Esophagus squamous epithelium (tissue), 5 donors: ENCODE measurements around the gene CPXM2. TPM values are rescaled to one million over a fixed set of nuclear protein-coding genes. Genes with fewer than 3 reads are reported as not detected.

Source experiments
- DNase-seq: peaks from one replicate; lab custom pipeline; 2025; lab: John Stamatoyannopoulos, UW
- H3K27ac ChIP-seq, 4 donors: fragments of 200-600 bp; sonication (generic); one replicate each; pipeline ENCODE4 v1.5.1; 2016 to 2019; ENCODE audit warnings: mild to moderate bottlenecking in 1 of 4
- H3K27me3 ChIP-seq, 4 donors: fragments of 200-600 bp; sonication (generic); 1 replicate in 3 of 4; 2 replicates in 1 of 4; pipeline versions ENCODE4 v1.5.1 to v1.6.0; 2017 to 2021; ENCODE audit warnings: antibody characterized with exemption in 1 of 4
- H3K36me3 ChIP-seq, 3 donors: fragments of 200-600 bp; sonication (generic); one replicate each; pipeline ENCODE4 v1.5.1; 2016 to 2019
- H3K4me1 ChIP-seq, 3 donors: fragments of 200-600 bp; sonication (generic); one replicate each; pipeline ENCODE4 v1.5.1; 2017 to 2019
- H3K4me3 ChIP-seq, 4 donors: fragments of 200-600 bp; sonication (generic); 1 replicate in 3 of 4; 2 replicates in 1 of 4; pipeline ENCODE4 v1.5.1; 2016 to 2019; ENCODE audit warnings: mild to moderate bottlenecking in 2 of 4, moderate library complexity in 1 of 4
- H3K9me3 ChIP-seq, 3 donors: fragments of 200-600 bp; sonication (generic); one replicate each; pipeline ENCODE4 v1.5.1; 2016 to 2019
- CTCF ChIP-seq, 6 experiments: fragments of 450-650 bp in 4 of 6; fragments of 200-600 bp in 2 of 6; sonication (generic) in 2 of 6; IDR thresholded peaks; one replicate each; pipeline ENCODE4 v1.5.1; 2016 to 2019; ENCODE audit warnings: antibody characterized with exemption in 6 of 6, mild to moderate bottlenecking in 4 of 6, moderate library complexity in 4 of 6
- POLR2A ChIP-seq, 4 donors: fragments of 450-650 bp; IDR thresholded peaks; one replicate each; pipeline ENCODE4 v1.6.1; 2017; ENCODE audit warnings: antibody characterized with exemption in 4 of 4, mild to moderate bottlenecking in 4 of 4, moderate library complexity in 3 of 4
- WGBS, 2 donors: methylation state at CpG; one replicate each; pipeline ENCODE4 v1.1.5; 2018; 5-methylcytosine and 5-hydroxymethylcytosine counted together
- intact Hi-C: fragments of 100-400 bp; cut with DNase I; formaldehyde crosslinking; loops from one replicate; pipeline ENCODE4 v1.15.0; 2022
- total RNA-seq, 4 donors: library from RNA; depleted of rRNA; stranded (reverse); fragments of >200 nt; gene quantifications; one replicate each; pipeline ENCODE4 v1.1.0, GENCODE V29; 2016
- donor health status: DM: yes; HTN: yes; CAD: no.

Gene CPXM2
- total RNA-seq, 4 donors from 2014 or later, result 2.5 to 9.2 (median 3.0) TPM

GRCh38 chr10:123792248-123792978 is 99.2 kb downstream of the CPXM2 start:
- Histone ChIP-seq H3K27me3 (no peaks in the 10 kb centered on the region), H3K27ac (no peak overlapping the region), H3K9me3 (peaks cover 0 to 15% (median 0%) of the 10 kb centered on the region in 3 donors), H3K4me3 (no peak overlapping the region), H3K36me3 (no peaks in the 10 kb centered on the region), H3K4me1 (no peaks in the 10 kb centered on the region)
- 75 to 80% methylated on average over 9 to 10 of the region's 11 CpGs for WGBS, 2 donors
- DNase-seq, result no peak
- intact Hi-C loops, result no loop called here
- TF ChIP-seq POLR2A (IDR thresholded peaks at IDR 0.05) (no peak), CTCF (IDR thresholded peaks at IDR 0.05) (no peak)

- Histone ChIP-seq H3K4me1 (no peaks in the 10 kb centered on the region), H3K27me3 (peaks cover 0 to 3% (median 0%) of the 10 kb centered on the region in 4 donors), H3K4me3 (no peak overlapping the region), H3K9me3 (peaks cover 0 to 15% (median 0%) of the 10 kb centered on the region in 3 donors), H3K36me3 (no peaks in the 10 kb centered on the region), H3K27ac (no peak overlapping the region)
- TF ChIP-seq CTCF (IDR thresholded peaks at IDR 0.05) (no peak), POLR2A (IDR thresholded peaks at IDR 0.05) (no peak)
- intact Hi-C loops, result no loop called here
- no peak for DNase-seq
- WGBS, 2 donors, result 79 to 80% methylated on average over 13 of the region's 13 CpGs
Observed at GRCh38 chr10:123790132-123790885, 101.3 kb downstream of the CPXM2 start.

GRCh38 chr10:123788981-123789380 is 102.6 kb downstream of the CPXM2 start:
- H3K4me3 ChIP-seq, result no peak overlapping the region
- H3K4me1 ChIP-seq, result no peaks in the 10 kb centered on the region
- DNase-seq, result no peak
- peaks cover 0 to 15% (median 0%) of the 10 kb centered on the region in 3 donors for H3K9me3 ChIP-seq
- H3K36me3 ChIP-seq, result no peaks in the 10 kb centered on the region
- intact Hi-C loops, result no loop called here
- H3K27ac ChIP-seq, result no peak overlapping the region
- H3K27me3 ChIP-seq, result peaks cover 0 to 3% (median 0%) of the 10 kb centered on the region in 4 donors
- TF ChIP-seq CTCF (IDR thresholded peaks at IDR 0.05) (no peak), POLR2A (IDR thresholded peaks at IDR 0.05) (no peak)
- WGBS, 2 donors, result 71 to 88% methylated on average over 1 to 4 of the region's 5 CpGs

GRCh38 chr10:123787566-123787965 is 104.0 kb downstream of the CPXM2 start:
- DNase-seq, result no peak
- Histone ChIP-seq H3K4me1 (peaks cover 0 to 12% (median under 1%) of the 10 kb centered on the region in 3 donors), H3K4me3 (no peak overlapping the region), H3K36me3 (no peaks in the 10 kb centered on the region), H3K27ac (no peak overlapping the region), H3K27me3 (peaks cover 0 to 3% (median 0%) of the 10 kb centered on the region in 4 donors), H3K9me3 (peaks cover 0 to 15% (median 0%) of the 10 kb centered on the region in 3 donors)
- intact Hi-C loops, result no loop called here
- 79 to 84% methylated on average over 4 to 5 of the region's 5 CpGs for WGBS, 2 donors
- TF ChIP-seq CTCF (IDR thresholded peaks at IDR 0.05) (no peak), POLR2A (IDR thresholded peaks at IDR 0.05) (no peak)

GRCh38 chr10:123786896-123787295 is 104.7 kb downstream of the CPXM2 start:
- Histone ChIP-seq H3K36me3 (no peaks in the 10 kb centered on the region), H3K27ac (no peak overlapping the region), H3K9me3 (peaks cover 0 to 15% (median 0%) of the 10 kb centered on the region in 3 donors), H3K4me3 (no peak overlapping the region), H3K4me1 (peaks cover 0 to 19% (median 7%) of the 10 kb centered on the region in 3 donors), H3K27me3 (peaks cover 0 to 3% (median 0%) of the 10 kb centered on the region in 4 donors)
- WGBS, 2 donors, result 14% methylated on average over 1 of the region's 1 CpG; no CpG with 5 or more reads in 1 of the 2 donors
- no peak for DNase-seq
- intact Hi-C loops, result no loop called here
- TF ChIP-seq CTCF (IDR thresholded peaks at IDR 0.05), result no peak
- TF ChIP-seq POLR2A (IDR thresholded peaks at IDR 0.05), result no peak
